GM12878 (cell line): ENCODE data around the gene HMCES. TPM values are rescaled to one million over a fixed set of nuclear protein-coding genes. Genes with fewer than 3 reads are reported as not detected.

Experiments used
- ATAC-seq: fragments of 200-7000 bp; cut with Tn5 transposase; 3 replicates; pipeline ENCODE4 v1.9.1; 2020; ENCODE audit warnings: mild to moderate bottlenecking, moderate library complexity
- BruUV-seq: library from RNA; stranded (reverse); fragments of 400-500 nt; replicated peaks from 2 replicates; lab custom pipeline; 2021; lab: Mats Ljungman, UMichigan
- CTCF ChIA-PET: fragments of 300-600 bp; sonication (Branson Sonifier 250); formaldehyde crosslinking; extraction: SDS; loops from one replicate; lab custom pipeline; 2021; ENCODE audit warnings: inconsistent platforms; lab: Yijun Ruan, JAX
- POLR2A ChIA-PET: fragments of 350-600 bp; formaldehyde crosslinking; extraction: SDS; loops from one replicate; lab custom pipeline; 2021; ENCODE audit warnings: inconsistent platforms; lab: Charles Lee
- RAD21 ChIA-PET: fragments of 300-600 bp; sonication (Branson Sonifier 250); formaldehyde crosslinking; loops from one replicate; lab custom pipeline; 2023; ENCODE audit warnings: antibody characterized with exemption; ENCODE audit not compliant: unreplicated experiment; lab: Charles Lee
- SMC1A ChIA-PET: fragments of 300-600 bp; sonication (Branson Sonifier 250); formaldehyde crosslinking; loops from one replicate; lab custom pipeline; 2023; ENCODE audit not compliant: unreplicated experiment, uncharacterized antibody; lab: Charles Lee
- DNase-seq: peaks from one replicate; pipeline ENCODE4 v3.0.0-alpha.2; 2011; ENCODE audit warnings: low read depth, low spot score
- FAIRE-seq: peaks from 3 replicates; lab custom pipeline; 2011; peaks lifted over from hg19 to GRCh38; lab: Jason Lieb, UNC
- H2AFZ ChIP-seq: 2 replicates; pipeline ENCODE4 v1.6.0; 2011; ENCODE audit warnings: low read depth, low read length, control low read depth; ENCODE audit not compliant: control insufficient read depth
- H3K27ac ChIP-seq: 2 replicates; pipeline ENCODE4 v1.5.1; 2011; ENCODE audit warnings: control low read depth; ENCODE audit not compliant: control insufficient read depth, insufficient read depth
- H3K27me3 ChIP-seq, 2 experiments: replicated peaks in 1 of 2; 2 replicates each; pipeline versions ENCODE4 v1.6.0 to v1.6.1; 2011; ENCODE audit warnings: low read length in 1 of 2; ENCODE audit not compliant: control insufficient read depth in 2 of 2, insufficient read depth in 2 of 2
- H3K36me3 ChIP-seq, 2 experiments: 2 replicates each; pipeline ENCODE4 v1.5.1; 2011; ENCODE audit warnings: low read length in 1 of 2; ENCODE audit not compliant: control insufficient read depth in 2 of 2, insufficient read depth in 2 of 2
- H3K4me1 ChIP-seq: 2 replicates; pipeline ENCODE4 v1.6.1; 2011; ENCODE audit warnings: mild to moderate bottlenecking, low read length, moderate library complexity, mixed read lengths; ENCODE audit not compliant: control insufficient read depth, insufficient read depth
- H3K4me2 ChIP-seq: 2 replicates; pipeline ENCODE4 v1.6.0; 2011; ENCODE audit warnings: control low read depth; ENCODE audit not compliant: control insufficient read depth, insufficient read depth
- H3K4me3 ChIP-seq: fragments of 200-600 bp; sonication (generic); 2 replicates; pipeline ENCODE4 v1.5.1; 2016
- H3K79me2 ChIP-seq: 2 replicates; pipeline ENCODE4 v1.6.0; 2011; ENCODE audit warnings: low read length; ENCODE audit not compliant: control insufficient read depth, insufficient read depth
- H3K9ac ChIP-seq: 2 replicates; pipeline ENCODE4 v1.8.0; 2011; ENCODE audit warnings: low read length, control low read depth, mixed read lengths; ENCODE audit not compliant: control insufficient read depth, insufficient read depth
- H3K9me3 ChIP-seq: replicated peaks from 3 replicates; pipeline ENCODE4 v1.5.1; 2011; ENCODE audit warnings: mild to moderate bottlenecking, low read length; ENCODE audit not compliant: control insufficient read depth, insufficient read depth
- H4K20me1 ChIP-seq: 2 replicates; pipeline ENCODE4 v1.6.0; 2011; ENCODE audit not compliant: control insufficient read depth, insufficient read depth
- CHD1 ChIP-seq: IDR thresholded peaks from 2 replicates; pipeline ENCODE4 v1.6.1; 2012; ENCODE audit warnings: low read depth, low read length, improper control_type of control experiment
- EP300 ChIP-seq, 2 experiments: fragments of 150-350 bp in 1 of 2; IDR thresholded peaks; 2 replicates each; pipeline ENCODE4 v1.6.1; 2011 to 2012; ENCODE audit warnings: low read depth in 2 of 2, low read length in 2 of 2, borderline replicate concordance in 1 of 2, improper control_type of control experiment in 1 of 2, inconsistent platforms in 1 of 2; ENCODE audit not compliant: control insufficient read depth in 1 of 2
- GATAD2B ChIP-seq: fragments of 450-650 bp; conservative IDR thresholded peaks from 2 replicates; pipeline ENCODE4 v1.6.1; 2017; ENCODE audit warnings: low read depth, mild to moderate bottlenecking, moderate library complexity
- KLF5 ChIP-seq: fragments of 450-650 bp; IDR thresholded peaks from 2 replicates; pipeline ENCODE4 v1.6.1; 2014; ENCODE audit warnings: mild to moderate bottlenecking; ENCODE audit not compliant: partially characterized antibody
- LARP7 ChIP-seq: fragments of 450-650 bp; IDR thresholded peaks from 2 replicates; pipeline ENCODE4 v1.6.1; 2017; ENCODE audit warnings: mild to moderate bottlenecking
- MXI1 ChIP-seq: fragments of 150-350 bp; IDR thresholded peaks from 2 replicates; pipeline ENCODE4 v1.6.1; 2011; ENCODE audit warnings: low read depth, mild to moderate bottlenecking, inconsistent platforms, low read length, improper control_type of control experiment
- NFXL1 ChIP-seq: fragments of 450-650 bp; IDR thresholded peaks from 2 replicates; pipeline ENCODE4 v1.6.1; 2017; ENCODE audit warnings: antibody characterized with exemption, mild to moderate bottlenecking, borderline replicate concordance
- RAD21 ChIP-seq: IDR thresholded peaks from 2 replicates; pipeline ENCODE4 v1.6.1; 2011; ENCODE audit warnings: mild to moderate bottlenecking, low read depth, low read length, moderate library complexity; ENCODE audit not compliant: insufficient read depth
- SIN3A ChIP-seq: IDR thresholded peaks from 2 replicates; pipeline ENCODE4 v1.6.1; 2012; ENCODE audit warnings: low read depth, low read length, improper control_type of control experiment
- SMAD5 ChIP-seq: IDR thresholded peaks from 2 replicates; pipeline ENCODE4 v1.6.1; 2016; ENCODE audit warnings: antibody characterized with exemption, low read depth
- YBX1 ChIP-seq: fragments of 450-650 bp; IDR thresholded peaks from 2 replicates; pipeline ENCODE4 v1.6.1; 2016; ENCODE audit warnings: antibody characterized with exemption
- YY1 ChIP-seq: IDR thresholded peaks from 2 replicates; pipeline ENCODE4 v1.6.1; 2011; ENCODE audit warnings: low read depth, mild to moderate bottlenecking, low read length
- WGBS: methylation state at CpG from one replicate; pipeline ENCODE4 v1.1.6; 2016; ENCODE audit warnings: low lambda C conversion rate; ENCODE audit not compliant: insufficient replicate concordance, insufficient coverage; ENCODE audit errors: missing lambda C conversion rate; 5-methylcytosine and 5-hydroxymethylcytosine counted together
- in situ Hi-C: fragments of 300-500 bp; cut with MboI; formaldehyde crosslinking; loops from 9 replicates; pipeline ENCODE4 v1.14.3; 2018; ENCODE audit warnings: mixed read lengths
- intact Hi-C: fragments of 100-400 bp; cut with micrococcal nuclease; formaldehyde crosslinking; loops from one replicate; pipeline ENCODE4 v1.14.2; 2022; ENCODE audit not compliant: unreplicated experiment
- polyA plus RNA-seq, 11 experiments: library from polyadenylated mRNA; depleted of rRNA in 4 of 11; unstranded in 6 of 11; stranded (reverse) in 5 of 11; fragments of >200 nt; fragmentation: Nextera tagmentation in 4 of 11; fragmentation: Illumina TruSeq in 1 of 11; extraction: Ambion mirVana in 4 of 11; extraction: Trizol in 1 of 11; gene quantifications; 1 replicate in 1 of 11; 2 replicates in 10 of 11; pipeline versions ENCODE4 v1.2.1 to v1.2.3, GENCODE V29; 2011 to 2016; ENCODE audit warnings: inconsistent platforms in 2 of 11, missing spikeins in 2 of 11, low read depth in 1 of 11
- total RNA-seq, 4 experiments: library from RNA; depleted of rRNA in 3 of 4; stranded (reverse); fragments of >200 nt in 3 of 4; fragmentation: Illumina TruSeq in 1 of 4; extraction: Trizol in 1 of 4; gene quantifications; 2 replicates each; pipeline versions ENCODE4 v1.2.1 to v1.2.3, GENCODE V29; 2013 to 2021
- TF ChIP-seq, protein P1 (sequence below): fragments of 450-650 bp; IDR thresholded peaks from 2 replicates; pipeline ENCODE4 v1.6.1; 2018; ENCODE audit warnings: borderline replicate concordance, mild to moderate bottlenecking; ENCODE audit not compliant: partially characterized antibody
- TF ChIP-seq, protein P2 (sequence below): fragments of 450-650 bp; conservative IDR thresholded peaks from 2 replicates; pipeline ENCODE4 v1.6.1; 2017; ENCODE audit warnings: mild to moderate bottlenecking, moderate library complexity
- TF ChIP-seq, protein P3 (sequence below): IDR thresholded peaks from 2 replicates; pipeline ENCODE4 v1.6.1; 2012; ENCODE audit warnings: low read depth, low read length, improper control_type of control experiment

HMCES gene
- total and polyA plus RNA-seq, 10 of the 15 experiments (the other 5 are each of a cell fraction or from before 2014, with no cell fraction given) = 12.4 to 49.8 (median 27.0) TPM

DNA sequence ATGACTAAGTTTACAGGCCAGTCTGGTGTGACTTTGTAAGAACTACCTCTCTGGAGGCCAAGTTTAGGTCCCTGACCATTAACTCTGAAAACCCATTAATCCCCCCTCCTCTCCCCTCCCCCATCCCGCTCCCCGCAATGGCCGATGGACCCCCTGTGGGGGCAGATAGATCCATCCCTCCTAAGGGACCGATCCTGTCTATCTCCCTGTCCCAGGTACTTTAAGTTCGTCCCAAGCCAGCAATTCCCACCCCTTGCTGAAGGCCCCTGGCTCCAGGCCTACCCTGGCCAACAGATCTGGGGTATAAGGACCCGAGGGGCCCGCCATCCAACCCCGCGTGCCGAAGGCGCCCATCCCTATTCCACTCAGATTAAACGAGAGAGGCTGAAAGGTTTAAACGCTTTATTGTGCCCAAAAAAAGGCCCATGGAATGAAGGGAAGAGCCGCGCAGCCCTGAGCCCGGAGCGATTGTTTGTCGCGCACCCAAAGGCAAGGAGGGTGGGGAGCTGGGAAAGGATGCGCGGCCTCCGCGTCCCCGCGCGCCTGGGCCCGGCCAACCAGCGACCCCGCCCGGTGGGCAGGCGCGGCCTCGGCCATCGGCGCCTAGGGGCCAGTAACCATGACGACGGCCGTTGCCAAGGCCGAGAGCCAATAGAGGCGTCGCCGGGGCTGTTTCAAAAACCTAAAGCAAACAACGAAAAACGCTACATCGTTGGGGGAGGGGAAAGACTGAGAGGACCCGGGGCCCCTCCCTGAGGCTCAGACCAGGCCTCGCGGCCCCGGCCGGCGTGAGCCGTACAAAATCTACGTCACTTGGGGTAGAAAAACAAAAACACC, 35.9 kb downstream of the HMCES start:
- intact Hi-C loops (loop anchor here (5.0 kb wide), 1 partner anchor 132 kb away; the partner anchor contains the start of gene CNBP), in situ Hi-C loops (no loop called here)
- Histone ChIP-seq H3K4me3 (peak overlapping the region; percentile 88), H4K20me1 (no peaks in the 10 kb centered on the region), H3K79me2 (no peaks in the 10 kb centered on the region; the same call in 1 of the 2 replicates), H3K27ac (no peak overlapping the region), H3K4me2 (peak overlapping the region; percentile 87), H3K4me1 (peaks cover 24% of the 10 kb centered on the region), H3K9ac (peak overlapping the region; percentile 77; the same call in 1 of the 2 replicates), H3K36me3 (no peaks in the 10 kb centered on the region), H3K9me3 (no peaks in the 10 kb centered on the region), H2AFZ (no peak overlapping the region), H3K27me3 (no peaks in the 10 kb centered on the region; a peak in 1 of 4 replicates)
- CTCF ChIA-PET = interaction anchor here (0.6 to 3.8 kb wide), 9 partner anchors 10 to 344 kb away, joined by 3 to 43 read pairs (median 4); partner anchors contain the start of gene COPG1
- 10% methylated on average over 51 of the region's 53 CpGs for WGBS
- no peak for FAIRE-seq
- RAD21 ChIA-PET = interaction anchor here (0.7 to 3.9 kb wide), 9 partner anchors 25 to 152 kb away, joined by 3 to 31 read pairs (median 11); partner anchors contain the start of genes COPG1 and HMCES
- DNase-seq = no peak
- POLR2A ChIA-PET = interaction anchor here (0.7 to 4.5 kb wide), 7 partner anchors 31 to 125 kb away, joined by 4 to 29 read pairs (median 15); partner anchors contain the start of genes COPG1, HMCES, IFT122 and MBD4
- ATAC-seq = peak; percentile 42
- SMC1A ChIA-PET = interaction anchor here (1.3 to 8.5 kb wide), 4 partner anchors 9 to 121 kb away, joined by 3 to 75 read pairs (median 6); no protein-coding TSS in a partner anchor
- no TSS peak for BruUV-seq
- peak; percentile 93 for TF ChIP-seq MXI1
- peak; percentile 81 for TF ChIP-seq SIN3A
- TF ChIP-seq LARP7 = peak; percentile 68; the same call in 1 of the 2 replicates
- no peak for TF ChIP-seq CHD1
- TF ChIP-seq, protein P1, sequence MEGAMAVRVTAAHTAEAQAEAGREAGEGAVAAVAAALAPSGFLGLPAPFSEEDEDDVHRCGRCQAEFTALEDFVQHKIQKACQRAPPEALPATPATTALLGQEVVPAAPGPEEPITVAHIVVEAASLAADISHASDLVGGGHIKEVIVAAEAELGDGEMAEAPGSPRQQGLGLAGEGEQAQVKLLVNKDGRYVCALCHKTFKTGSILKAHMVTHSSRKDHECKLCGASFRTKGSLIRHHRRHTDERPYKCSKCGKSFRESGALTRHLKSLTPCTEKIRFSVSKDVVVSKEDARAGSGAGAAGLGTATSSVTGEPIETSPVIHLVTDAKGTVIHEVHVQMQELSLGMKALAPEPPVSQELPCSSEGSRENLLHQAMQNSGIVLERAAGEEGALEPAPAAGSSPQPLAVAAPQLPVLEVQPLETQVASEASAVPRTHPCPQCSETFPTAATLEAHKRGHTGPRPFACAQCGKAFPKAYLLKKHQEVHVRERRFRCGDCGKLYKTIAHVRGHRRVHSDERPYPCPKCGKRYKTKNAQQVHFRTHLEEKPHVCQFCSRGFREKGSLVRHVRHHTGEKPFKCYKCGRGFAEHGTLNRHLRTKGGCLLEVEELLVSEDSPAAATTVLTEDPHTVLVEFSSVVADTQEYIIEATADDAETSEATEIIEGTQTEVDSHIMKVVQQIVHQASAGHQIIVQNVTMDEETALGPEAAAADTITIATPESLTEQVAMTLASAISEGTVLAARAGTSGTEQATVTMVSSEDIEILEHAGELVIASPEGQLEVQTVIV = no peak
- peak; percentile 36; the same call in 1 of the 2 replicates for TF ChIP-seq GATAD2B
- 0 out of 4 replicates have a peak, but pooled peaks of 1 of the 2 experiments have one; percentile 10 for TF ChIP-seq EP300 (IDR thresholded peaks at IDR 0.05; ENCODE audit: borderline replicate concordance in 1 of 2, control insufficient read depth in 1 of 2, low read depth in 2 of 2, low read length in 2 of 2)
- TF ChIP-seq YY1 = peak; percentile 38; the same call in 1 of the 2 replicates
- peak; percentile 15; the same call in 1 of the 2 replicates for TF ChIP-seq SMAD5
- no peak for TF ChIP-seq NFXL1
- TF ChIP-seq, protein P2, sequence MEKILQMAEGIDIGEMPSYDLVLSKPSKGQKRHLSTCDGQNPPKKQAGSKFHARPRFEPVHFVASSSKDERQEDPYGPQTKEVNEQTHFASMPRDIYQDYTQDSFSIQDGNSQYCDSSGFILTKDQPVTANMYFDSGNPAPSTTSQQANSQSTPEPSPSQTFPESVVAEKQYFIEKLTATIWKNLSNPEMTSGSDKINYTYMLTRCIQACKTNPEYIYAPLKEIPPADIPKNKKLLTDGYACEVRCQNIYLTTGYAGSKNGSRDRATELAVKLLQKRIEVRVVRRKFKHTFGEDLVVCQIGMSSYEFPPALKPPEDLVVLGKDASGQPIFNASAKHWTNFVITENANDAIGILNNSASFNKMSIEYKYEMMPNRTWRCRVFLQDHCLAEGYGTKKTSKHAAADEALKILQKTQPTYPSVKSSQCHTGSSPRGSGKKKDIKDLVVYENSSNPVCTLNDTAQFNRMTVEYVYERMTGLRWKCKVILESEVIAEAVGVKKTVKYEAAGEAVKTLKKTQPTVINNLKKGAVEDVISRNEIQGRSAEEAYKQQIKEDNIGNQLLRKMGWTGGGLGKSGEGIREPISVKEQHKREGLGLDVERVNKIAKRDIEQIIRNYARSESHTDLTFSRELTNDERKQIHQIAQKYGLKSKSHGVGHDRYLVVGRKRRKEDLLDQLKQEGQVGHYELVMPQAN = peak; percentile 80
- 0 out of 2 replicates have a peak, but pooled peaks have one; percentile 5 for TF ChIP-seq RAD21
- TF ChIP-seq, protein P3, sequence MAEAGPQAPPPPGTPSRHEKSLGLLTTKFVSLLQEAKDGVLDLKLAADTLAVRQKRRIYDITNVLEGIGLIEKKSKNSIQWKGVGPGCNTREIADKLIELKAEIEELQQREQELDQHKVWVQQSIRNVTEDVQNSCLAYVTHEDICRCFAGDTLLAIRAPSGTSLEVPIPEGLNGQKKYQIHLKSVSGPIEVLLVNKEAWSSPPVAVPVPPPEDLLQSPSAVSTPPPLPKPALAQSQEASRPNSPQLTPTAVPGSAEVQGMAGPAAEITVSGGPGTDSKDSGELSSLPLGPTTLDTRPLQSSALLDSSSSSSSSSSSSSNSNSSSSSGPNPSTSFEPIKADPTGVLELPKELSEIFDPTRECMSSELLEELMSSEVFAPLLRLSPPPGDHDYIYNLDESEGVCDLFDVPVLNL = 0 out of 2 replicates have a peak, but pooled peaks have one; percentile 12
- TF ChIP-seq YBX1 = no peak
- no peak for TF ChIP-seq KLF5
